NCI-H1092 (cell line): Measurements from ENCODE around the gene ENO4.

ENCODE experiments used
- DNase-seq: peaks from one replicate; lab custom pipeline; 2025; lab: John Stamatoyannopoulos, UW

ENO4 gene

GRCh38 chr10:116917481-116917880, 68.2 kb downstream of the ENO4 start:
- no peak for DNase-seq

- no peak for DNase-seq
Observed at GRCh38 chr10:116918583-116918982, 69.3 kb downstream of the ENO4 start.

- DNase-seq, result no peak
Observed at GRCh38 chr10:116919164-116919563, 69.9 kb downstream of the ENO4 start.

- DNase-seq, result no peak
Observed at GRCh38 chr10:116919706-116920105, 70.4 kb downstream of the ENO4 start.

GRCh38 chr10:116925056-116925455, 75.8 kb downstream of the ENO4 start:
- DNase-seq, result no peak

- DNase-seq, result no peak
Observed at GRCh38 chr10:116926426-116926825, 77.1 kb downstream of the ENO4 start.

- no peak for DNase-seq
Observed at GRCh38 chr10:116931806-116932205, 82.5 kb downstream of the ENO4 start.
